T-helper 2 cell treated with Interferon-gamma antibody and Interleukin-4, amounts not matched to agents 100 ng/mL and 5 ng/mL, for 36 hours (primary cell): ENCODE results near the gene ZGLP1. TPM values are rescaled to one million over a fixed set of nuclear protein-coding genes. Genes with fewer than 3 reads are reported as not detected.

Experiments used
- intact Hi-C: fragments of 100-400 bp; cut with micrococcal nuclease; formaldehyde crosslinking; loops from one replicate; pipeline ENCODE4 v1.15.1; 2023
- total RNA-seq: library from RNA; stranded (reverse); gene quantifications from 2 replicates; pipeline ENCODE4 v1.2.3, GENCODE V29; 2022

Gene ZGLP1
- total RNA-seq, 1 donor from 2014 or later: 2.4 TPM

DNA sequence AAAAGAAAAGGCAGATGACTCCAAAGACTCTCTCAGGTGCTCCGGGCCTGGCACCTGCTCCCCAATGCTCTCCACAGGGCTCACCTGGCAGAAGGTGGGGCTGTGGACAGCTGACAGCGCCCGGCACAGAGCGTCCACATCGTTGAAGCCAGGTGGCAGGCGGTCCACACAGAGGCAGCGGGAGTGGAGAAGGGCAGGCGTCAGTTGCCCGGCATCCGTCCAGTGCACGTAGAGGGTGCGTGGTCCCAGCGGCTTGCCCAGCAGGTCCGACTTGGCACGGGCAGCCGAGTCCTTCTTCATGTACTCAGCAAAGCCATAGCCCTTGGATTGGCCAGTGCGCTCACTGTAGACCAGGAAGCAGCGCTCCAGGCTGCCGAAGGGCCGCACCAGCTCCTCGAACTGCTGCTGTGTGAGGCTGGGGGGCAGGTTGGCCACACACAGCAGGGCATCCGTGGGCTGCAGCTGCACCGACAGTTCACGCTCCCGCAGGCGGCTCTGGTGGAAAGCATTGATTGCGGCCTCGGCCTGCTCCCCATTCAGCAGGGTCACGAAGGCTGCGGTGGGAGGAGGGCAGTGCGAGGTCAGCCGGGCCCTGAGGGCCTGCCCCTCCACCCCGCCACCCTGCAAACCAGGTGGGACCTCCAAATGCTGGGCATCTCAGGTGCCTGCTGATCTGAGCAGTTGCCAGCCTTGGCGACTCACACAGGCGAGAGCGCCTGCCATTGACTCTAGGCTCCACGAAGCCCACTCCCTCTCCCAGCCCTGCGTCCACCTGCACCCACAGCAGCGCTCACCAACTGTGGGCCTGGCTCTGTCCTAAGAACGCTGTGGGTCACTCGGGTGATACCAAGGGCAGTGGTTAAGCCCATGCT is 19.2 kb upstream of the ZGLP1 start:
- intact Hi-C loops: no loop called here

DNA sequence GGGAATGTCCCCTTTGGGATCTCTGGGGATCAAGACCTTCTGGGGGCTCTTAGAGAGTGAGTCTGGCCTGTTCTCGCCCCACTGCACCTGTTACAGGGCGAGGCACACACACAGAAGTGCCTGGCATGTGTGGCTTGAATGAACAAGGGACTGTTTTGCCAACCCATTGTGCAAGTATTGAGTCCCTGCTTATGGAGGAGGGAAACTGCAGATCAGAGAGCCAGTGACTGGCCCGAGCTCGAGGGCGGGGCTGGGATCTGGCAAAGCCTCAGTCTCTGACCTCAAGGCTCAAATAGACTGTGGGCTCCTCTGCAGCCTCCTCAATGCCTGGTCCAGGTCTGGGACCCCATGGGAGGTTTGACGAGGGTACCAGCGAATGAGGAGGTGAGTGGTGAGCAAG is 18.2 kb upstream of the ZGLP1 start:
- intact Hi-C loops: no loop called here

DNA sequence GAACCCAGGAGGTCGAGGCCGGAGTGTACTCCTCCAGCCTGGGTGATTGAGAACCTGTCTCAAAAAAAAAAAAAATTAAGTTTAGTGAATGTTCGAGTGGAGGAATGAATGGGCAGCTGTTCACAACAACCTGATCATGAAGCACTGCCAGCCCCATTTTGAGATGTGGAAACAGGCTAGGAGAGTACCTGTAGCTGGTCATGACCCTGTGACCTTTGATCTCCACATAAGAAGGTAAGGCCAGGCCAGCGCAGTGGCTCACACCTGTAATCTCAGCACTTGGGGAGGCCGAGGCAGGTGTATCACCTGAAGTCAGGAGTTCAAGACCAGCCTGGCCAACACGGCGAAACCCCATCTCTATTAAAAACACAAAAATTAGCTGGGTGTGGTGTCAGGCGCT is 16.1 kb upstream of the ZGLP1 start:
- intact Hi-C loops: no loop called here

DNA sequence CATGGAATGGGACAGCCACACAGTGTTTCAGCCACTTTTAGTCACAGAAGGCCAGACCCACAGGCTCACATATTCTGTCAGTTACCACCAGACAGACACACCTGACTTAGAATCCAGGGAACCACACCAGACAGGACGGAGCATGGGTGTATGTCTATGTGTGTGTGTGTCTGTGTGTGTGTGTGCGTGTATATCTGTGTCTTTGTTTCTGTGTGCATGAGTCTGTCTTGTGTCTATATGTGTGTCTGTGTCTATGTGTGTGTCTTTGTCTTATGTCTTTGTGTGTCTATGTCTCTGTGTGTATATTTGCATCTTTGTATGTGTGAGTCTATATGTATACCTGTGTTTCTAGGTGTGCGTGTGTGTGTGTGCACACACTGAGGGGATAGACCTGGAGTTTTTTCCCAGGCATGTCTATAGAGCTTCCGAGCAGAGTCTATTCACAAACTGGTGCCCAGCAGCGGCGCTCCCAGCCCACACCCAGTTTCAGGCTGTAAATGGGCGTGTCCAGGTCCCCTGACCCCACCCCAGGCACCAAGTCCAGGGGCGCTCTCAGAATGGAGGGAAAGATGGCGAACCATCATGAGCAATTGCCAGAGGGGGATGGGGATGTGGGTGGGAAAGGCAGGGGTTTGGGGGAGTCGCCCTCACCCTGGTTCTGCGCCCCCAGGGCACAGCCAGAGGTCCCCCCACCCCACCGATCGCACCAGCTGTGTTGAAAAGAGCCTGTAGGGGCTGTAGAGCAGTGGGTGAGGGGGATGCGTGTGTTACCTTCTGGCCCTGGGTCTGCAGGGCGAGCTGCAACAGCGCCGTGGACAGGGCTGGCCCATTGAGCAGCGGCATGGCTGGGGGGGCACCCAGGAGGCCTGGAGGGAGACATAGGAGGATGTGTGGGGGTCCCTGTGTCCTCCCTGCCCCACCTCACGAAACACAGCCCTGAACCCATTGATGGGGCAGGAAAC is 12.5 kb upstream of the ZGLP1 start:
- intact Hi-C loops: no loop called here

DNA sequence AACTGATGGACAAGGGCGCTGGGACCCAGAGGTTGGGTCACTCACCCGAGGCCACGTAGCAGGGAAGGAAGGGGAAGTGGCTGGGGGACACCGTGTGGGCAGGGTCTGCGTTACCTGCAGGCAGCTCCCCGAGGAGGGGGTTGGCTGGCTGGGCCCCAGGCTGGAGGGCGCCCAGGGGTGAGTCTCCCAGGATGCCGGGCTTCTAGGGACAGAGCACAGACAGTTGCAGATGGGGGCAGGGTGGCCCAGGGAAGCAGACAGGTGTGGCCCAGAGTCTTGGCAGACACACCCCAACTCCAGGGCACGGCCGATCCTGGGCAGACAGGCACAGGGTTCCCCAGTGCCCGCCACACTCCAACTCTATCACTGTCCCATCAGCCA is 11.8 kb upstream of the ZGLP1 start:
- intact Hi-C loops: no loop called here

DNA sequence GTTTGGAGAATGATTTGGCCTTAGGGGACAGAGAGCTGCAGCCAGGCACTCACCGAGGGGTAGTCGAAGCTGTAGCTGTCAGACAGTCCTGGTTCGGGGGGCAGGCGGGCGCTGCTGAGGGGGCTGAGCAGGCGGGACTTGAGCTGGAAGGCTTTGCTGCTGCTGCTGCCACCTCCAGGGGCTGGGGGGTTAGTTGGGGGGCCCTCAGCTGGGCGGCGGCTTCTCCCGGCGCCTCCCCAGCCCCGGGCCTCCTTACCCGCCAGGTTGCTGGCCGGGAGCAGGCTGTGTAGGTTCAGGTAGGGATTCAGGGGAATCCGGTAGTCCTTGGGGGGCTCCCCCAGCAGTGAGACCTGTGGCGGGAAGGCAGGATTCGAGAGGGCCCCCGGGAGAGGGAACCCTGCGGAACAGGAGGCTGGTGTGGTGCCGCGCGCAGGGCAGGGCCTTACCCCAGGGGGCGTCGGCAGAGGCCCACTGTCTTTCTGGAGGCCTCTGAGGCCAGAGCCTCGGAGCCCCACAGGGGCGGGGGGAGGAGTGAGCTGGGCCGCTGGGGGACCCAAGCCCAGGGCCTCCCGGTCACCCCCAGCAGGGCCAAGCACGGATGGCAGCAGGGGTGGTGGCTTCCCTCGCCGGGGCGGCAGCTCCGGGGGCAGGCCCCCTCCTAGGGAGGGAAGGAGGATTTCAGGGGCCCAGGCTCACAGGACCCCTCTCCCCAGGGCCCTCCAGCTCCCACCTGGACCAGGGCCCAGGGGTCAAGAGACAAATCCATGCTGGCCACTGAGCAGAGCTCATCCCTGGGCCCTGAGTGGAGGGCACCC is 11.2 kb upstream of the ZGLP1 start:
- intact Hi-C loops: no loop called here

DNA sequence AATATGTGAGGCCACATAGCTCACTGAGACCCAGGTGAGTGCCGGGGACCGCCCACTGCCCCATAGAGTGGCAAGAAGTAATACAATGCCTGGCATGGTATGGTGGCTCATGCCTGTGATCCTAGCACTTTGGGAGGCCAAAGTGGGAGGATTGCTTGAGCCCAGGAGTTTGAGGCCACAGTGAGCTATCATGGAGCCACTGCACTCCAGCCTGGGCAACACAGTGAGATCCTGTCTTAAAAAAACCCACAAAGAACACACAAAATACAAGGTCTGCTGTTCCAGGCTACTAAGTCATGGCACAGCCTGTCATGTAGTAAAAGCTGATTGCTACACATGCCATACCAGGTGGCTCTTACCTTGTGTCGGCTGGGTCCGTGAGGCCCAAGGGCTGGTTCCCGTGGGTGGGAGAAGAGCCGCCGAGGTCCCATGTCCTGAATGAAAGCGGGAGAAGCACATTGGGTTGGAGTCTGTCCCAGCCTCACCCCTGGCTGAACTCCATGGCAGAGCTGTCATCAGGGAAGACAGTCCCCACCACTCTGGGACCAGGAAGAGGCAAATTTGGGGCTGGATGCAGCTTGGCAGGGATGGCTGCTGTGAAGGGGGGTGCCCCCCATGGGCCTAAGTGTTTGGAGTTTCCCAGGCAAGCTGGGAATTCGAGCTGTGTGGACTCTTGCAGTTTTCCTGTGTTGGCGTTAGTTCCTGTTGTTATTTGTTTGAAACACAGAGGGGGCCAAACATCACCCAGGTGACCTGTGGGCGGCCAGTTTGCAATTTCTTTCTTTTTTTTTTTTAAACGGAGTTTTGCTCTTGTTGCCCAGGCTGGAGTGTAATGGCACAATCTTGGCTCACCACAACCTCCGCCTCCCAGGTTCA is 9.4 kb upstream of the ZGLP1 start:
- intact Hi-C loops: no loop called here

DNA sequence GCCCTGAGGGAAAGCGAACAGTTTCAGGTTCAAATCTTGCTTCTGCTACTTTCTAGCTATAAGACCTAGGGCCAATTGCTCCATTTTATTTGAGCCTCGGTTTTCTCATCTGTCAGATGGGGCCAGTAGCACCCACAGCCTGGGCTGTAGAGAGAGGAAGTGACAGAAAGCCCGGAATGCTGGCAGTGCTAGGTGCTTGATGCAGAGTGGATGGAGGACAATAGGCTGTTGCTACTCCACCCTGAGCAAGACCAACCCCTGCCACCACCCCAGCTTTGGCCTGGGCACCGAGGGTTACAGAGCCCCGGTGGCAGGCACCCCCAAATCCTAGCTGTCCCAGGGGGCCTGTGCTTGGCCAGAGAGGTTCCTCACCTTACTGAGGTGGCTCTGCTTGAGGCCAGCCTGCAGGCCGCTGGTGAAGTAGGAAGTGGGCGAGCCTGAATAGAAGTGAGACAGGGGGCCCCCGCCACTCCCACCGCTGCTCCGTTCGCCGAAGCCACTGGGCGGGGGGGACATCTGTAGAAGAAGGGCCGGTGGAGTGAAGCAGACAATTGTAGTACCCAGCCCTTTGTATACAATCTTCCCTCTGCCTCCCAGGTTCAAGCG is 8.3 kb upstream of the ZGLP1 start:
- intact Hi-C loops: no loop called here

DNA sequence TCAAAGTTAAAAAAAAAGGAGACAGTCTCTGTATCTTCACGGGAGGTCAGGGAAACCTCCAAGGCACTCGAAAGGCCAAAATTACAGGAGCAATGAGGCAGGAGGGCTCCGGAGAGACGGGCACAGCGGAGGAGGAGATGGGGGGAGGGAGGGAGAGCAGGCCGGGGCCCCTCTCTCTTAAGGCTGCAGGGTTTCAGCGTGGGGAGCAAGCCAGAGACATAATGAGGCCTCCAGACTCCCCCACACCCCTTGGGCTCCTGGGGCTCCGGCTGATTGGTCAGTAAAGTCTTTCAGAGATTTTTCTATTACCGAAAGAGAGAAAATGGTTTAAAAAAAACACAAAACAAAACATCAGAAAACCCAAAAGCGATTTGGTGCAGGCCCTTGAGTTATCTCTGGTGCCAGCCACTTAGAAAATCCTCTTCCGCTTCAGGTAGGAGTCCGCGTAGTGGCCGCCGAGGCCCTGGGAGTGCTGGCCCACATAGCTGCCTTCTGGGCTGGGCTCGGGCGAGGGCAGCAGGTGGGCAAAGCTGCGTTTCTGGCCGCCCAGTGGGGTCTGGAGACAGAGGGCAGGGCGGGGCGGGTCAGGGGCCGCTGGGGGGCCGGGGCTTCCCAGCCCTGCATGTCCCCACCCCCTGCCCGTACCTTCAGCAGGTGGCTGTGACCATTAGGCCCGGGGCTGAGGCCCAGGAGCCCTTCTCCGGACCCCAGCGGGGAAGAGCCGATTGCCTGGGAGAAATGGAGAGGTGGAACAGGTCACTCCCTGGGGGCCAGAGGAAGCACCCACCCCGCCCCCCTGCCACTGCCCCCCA is 7.6 kb upstream of the ZGLP1 start:
- intact Hi-C loops: no loop called here

DNA sequence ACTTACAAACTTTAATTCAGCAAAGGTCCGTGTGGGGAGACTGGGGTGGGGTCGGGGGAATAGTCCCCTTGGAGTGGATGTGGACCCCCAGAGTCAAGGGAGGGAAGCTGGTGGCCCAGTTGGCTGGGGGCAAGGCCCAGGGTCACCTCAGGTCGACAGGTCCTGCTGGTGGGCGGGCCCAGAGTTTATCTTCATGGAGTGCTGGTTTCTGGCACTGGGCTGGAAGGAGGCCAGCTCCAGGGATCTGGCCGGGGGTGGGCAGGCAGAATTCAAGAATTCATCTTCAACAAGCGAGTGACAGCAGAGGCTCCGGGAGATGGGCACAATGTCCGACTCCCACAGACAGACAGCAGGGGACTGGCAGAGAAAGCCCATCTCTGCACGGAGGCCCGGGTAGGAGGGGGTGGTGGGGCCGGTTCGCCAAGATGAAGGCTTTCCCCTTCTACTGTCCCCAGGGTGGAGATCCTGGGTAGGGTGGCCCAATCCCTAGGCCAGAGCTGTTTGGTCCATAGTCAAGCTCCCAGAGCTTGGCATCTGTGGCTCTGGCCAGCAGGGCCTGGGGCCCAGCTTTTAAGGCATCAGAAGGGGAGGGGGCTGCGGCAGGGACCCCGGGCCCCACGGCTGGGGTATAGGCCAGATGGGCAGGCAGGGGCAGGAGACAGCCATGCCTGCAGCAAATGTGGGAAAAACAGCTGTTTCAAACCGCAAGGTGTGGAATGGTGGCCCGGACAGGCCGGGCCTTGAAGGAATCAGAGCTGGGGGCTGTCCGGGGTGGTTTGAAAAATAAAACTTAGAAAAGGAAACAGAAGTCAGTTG is 6.8 kb upstream of the ZGLP1 start:
- intact Hi-C loops: loop anchor here (1.0 kb wide), 1 partner anchor 17 kb away; the partner anchor contains the start of gene RAVER1

DNA sequence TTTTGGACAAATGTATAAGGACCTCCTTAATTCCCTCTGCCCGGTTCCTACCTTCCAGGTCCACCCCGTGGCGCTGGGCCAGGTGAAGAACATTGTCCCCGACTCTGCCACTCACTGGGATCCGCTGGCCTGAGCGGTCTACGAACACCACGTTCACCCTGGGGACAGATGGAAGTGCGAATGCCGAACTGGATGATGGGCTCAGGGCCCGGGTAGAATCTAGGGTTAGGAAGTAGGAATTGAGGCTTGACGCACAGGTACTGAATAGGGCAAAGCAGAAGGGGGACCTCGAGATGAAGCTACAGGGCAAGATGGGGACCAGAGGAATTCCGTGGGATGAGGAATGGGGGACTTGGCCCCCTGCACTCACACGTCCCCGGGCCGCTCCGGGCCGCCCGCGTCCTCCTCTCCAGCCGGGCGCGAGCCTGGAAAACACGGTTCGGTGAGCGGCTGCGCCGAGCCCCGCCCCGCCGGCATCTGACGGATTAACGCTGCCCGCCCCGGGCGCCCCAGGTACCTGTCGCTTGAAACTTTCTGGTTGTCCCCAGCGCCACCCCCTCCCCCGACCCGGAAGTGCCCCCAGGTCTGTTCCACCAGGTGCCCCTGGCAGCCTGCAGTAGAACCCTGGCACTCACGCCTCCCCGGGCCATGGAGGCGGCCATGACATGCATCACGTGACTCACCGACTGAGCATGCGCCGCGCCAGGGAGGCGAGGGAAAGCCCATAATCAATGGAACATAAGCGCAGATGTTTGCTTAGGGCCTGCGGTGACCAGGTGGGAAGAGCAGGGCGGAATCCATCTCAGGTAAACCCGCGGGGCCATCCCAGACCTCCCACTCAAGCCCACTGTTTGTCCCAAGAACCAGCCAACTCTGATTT is 6.0 kb upstream of the ZGLP1 start, which contains the start of gene FDX2:
Gene FDX2 (minus strand): TSS at position 681 of the 880 bp plus-strand sequence. CDS start 19 bp downstream, at position 662.
- intact Hi-C loops: loop anchor here (1.0 kb wide), 1 partner anchor 18 kb away; the partner anchor contains the start of gene RAVER1

DNA sequence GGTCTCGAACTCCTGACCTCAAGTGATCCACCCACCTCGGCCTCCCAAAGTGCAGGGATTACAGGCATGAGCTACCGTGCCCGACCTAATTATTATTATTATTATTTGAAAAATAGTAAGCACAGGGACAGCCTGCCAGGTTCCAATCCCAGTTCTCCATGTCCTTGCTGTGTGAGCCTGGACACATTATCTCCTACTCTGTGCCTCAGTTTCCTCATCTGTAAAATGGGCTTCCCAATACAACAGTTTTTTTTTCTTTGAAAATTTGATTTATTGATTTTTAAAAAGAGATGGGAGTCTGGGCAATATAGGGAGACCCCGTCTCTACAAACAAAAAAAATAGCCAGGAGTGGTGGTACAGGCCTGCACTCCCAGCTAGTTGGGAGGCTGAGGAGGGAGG is 3.3 kb downstream of the ZGLP1 start:
- intact Hi-C loops: no loop called here

DNA sequence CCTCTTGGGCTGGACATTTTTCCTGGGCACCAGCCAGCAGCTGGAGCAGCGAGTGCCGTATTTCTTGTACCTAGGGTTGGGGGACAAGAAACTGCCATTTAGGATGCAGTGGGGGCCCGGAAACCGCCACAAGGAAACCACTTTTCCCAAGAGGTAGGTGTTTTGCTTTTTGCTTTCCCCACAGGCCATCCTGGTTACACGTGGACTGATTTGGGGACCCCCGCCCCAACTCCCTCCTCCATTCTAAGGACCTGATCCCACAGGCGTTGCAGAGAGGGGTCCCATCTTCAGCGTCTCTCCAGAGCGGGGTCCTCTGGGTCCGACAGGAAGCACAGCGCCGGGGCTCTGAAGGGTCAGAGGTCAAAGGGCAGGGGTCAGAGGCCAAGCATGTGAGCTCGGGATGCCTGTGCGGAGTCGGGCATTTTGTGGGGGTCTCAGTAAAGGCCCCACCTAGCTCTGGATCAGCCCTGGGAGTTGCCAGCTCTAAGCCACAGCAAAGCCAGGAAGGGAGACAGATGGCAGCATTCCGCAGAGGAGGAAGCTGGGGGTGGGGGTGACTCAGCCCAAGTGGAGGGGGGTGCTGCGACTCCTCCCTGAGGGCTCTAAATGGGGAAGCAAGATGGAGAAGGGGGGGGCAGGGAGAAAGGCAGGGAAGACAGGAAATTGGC is 4.3 kb downstream of the ZGLP1 start:
- intact Hi-C loops: no loop called here

DNA sequence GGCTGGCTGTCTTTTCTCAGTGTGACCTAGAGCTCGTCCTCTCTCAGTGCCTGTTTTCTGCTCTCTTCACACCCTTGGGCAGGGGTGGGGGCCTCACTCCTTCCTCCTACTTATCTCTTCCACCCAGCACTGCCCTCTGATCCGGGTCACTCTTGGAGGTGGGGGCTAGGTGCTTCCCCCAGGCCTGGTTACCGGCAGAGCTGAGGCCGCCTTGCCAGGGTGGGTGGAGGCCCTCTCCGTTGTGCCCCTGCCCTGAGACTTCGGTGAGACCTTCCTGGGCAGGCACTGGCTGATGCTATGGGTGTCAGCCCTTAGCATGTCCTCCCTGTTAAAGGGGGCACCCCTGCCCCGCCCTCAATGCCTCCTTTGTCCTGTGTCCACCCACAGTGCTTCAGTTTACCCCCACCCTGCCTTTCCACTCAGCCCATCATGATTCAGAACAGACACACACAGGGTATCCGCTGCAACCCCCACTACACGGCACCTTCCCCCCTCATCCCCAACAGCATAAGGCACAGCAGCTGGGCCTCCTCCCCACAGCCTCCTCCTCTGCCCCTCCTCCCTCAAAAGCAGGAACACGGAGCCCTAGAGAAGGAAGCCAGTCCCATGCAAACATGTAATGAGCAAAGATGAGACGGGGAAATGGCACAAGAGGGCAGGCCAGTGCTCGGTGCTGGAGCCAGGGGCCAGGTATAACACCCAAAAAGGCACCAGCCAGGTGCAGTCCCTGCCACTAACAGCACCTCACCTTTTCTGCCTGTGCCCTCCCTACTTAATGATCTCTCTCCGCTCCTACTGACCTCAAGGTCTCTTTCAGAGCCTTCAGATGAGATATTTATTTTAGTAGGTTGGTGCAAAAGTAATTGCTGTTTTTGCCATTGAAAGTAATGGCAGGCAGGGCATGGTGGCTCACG is 9.8 kb downstream of the ZGLP1 start:
- intact Hi-C loops: no loop called here

DNA sequence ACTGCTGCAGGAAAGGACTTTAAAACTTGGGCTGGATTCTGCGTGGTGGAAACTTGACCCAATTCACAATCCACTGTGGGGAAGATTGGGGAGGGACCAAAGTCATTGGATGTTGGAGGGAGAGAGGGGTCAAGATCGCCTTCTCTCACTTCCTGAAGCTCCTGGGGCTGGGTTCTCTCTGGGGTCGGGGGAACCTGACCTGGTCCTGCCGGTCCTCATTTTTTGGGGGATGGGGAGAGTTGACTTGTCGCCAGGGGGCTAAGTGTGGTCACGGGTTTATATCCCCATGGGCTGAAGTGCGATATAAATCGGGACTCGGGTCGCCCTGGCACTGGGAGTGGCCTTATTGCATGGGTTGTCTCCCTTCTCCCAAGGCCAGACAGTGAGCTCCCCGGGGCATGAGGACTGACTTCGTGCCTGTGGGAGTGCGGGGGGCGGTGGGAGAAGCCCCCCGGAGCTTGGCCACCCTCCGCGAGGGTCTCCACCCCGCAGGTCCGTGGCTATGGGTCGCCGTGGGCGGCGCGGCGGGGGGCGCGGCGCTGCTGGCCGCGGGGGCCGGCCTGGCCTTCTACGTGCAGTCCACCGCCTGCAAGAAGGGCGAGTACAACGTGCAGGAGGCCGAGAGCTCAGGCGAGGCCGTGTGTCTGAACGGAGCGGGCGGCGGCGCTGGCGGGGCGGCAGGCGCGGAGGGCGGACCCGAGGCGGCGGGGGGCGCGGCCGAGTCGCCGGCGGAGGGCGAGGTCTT is 13.6 kb downstream of the ZGLP1 start:
- intact Hi-C loops: no loop called here
